SK-N-MC (cell line): ENCODE measurements around the gene LRRC72.

Experiments used
- EZH2 ChIP-seq: fragments of 200-600 bp; sonication (generic); IDR thresholded peaks from one replicate; pipeline ENCODE4 v1.6.1; 2017; ENCODE audit warnings: antibody characterized with exemption
- POLR2AphosphoS5 ChIP-seq: IDR thresholded peaks from 2 replicates; pipeline ENCODE4 v1.6.1; 2012; ENCODE audit warnings: mild to moderate bottlenecking, low read depth, low read length, borderline replicate concordance

DNA sequence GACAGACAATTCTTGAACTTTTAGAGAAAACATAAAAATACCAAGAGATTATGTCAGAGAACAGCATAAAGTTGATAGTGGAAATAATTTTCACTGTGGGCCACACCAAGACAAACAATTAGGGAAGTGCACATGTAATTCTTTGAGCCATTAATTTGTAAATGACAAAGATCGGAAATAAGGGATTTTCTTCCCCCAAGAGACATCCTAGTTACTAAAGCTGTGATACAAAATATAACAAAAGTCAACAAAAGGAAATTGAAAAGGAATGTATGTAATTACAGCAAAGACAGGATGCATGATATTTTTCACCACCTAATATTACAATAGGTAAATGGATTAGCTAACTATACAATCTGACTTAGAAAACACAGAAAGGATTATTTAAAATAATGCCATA lies 12.4 kb upstream of the LRRC72 start:
- TF ChIP-seq POLR2AphosphoS5 (no peak), EZH2 (no peak)
